HepG2 (cell line): ENCODE results near the gene AUP1. TPM values are rescaled to one million over a fixed set of nuclear protein-coding genes. Genes with fewer than 3 reads are reported as not detected.

Source experiments
- KLF12 ChIP-seq: sonication (generic); formaldehyde crosslinking; IDR thresholded peaks from 2 replicates; pipeline ENCODE4 v1.4.0; 2020; ENCODE audit warnings: missing genetic modification reagents, borderline replicate concordance
- MIXL1 ChIP-seq: IDR thresholded peaks from 2 replicates; pipeline ENCODE4 v1.6.1; 2016
- MYNN ChIP-seq: sonication (generic); formaldehyde crosslinking; IDR thresholded peaks from 2 replicates; pipeline ENCODE4 v1.4.0; 2020; ENCODE audit warnings: mild to moderate bottlenecking, low read depth, missing genetic modification reagents
- NFYB ChIP-seq: sonication (generic); formaldehyde crosslinking; IDR thresholded peaks from 2 replicates; pipeline ENCODE4 v1.4.0; 2020; ENCODE audit warnings: missing genetic modification reagents
- PCBP1 ChIP-seq: fragments of 200-400 bp; formaldehyde crosslinking; IDR thresholded peaks from 2 replicates; pipeline ENCODE4 v1.6.1; 2017; ENCODE audit warnings: mild to moderate bottlenecking, low read depth, low read length, borderline replicate concordance
- PHF8 ChIP-seq: sonication (generic); formaldehyde crosslinking; IDR thresholded peaks from 2 replicates; pipeline ENCODE4 v1.5.0; 2020; ENCODE audit warnings: missing genetic modification reagents
- SMARCC2 ChIP-seq: fragments of 450-650 bp; IDR thresholded peaks from 2 replicates; pipeline ENCODE4 v1.6.1; 2017; ENCODE audit warnings: antibody characterized with exemption, mild to moderate bottlenecking
- ZBTB8A ChIP-seq: sonication (generic); formaldehyde crosslinking; IDR thresholded peaks from 2 replicates; pipeline ENCODE4 v1.4.0; 2020; ENCODE audit warnings: mild to moderate bottlenecking, low read depth, missing genetic modification reagents, borderline replicate concordance
- ZNF235 ChIP-seq: sonication (generic); formaldehyde crosslinking; IDR thresholded peaks from 2 replicates; pipeline ENCODE4 v1.8.1; 2023; ENCODE audit warnings: mild to moderate bottlenecking, missing genetic modification reagents, borderline replicate concordance
- ZNF292 ChIP-seq: sonication (generic); formaldehyde crosslinking; IDR thresholded peaks from 2 replicates; pipeline ENCODE4 v1.8.1; 2022; ENCODE audit warnings: mild to moderate bottlenecking, low read depth, missing genetic modification reagents, borderline replicate concordance
- polyA plus RNA-seq, 8 experiments: library from polyadenylated mRNA; depleted of rRNA in 3 of 8; stranded (reverse) in 7 of 8; unstranded in 1 of 8; fragments of >200 nt; fragmentation: Illumina TruSeq in 4 of 8; extraction: Trizol in 4 of 8; gene quantifications; 2 replicates each; pipeline versions ENCODE4 v1.2.1 to v1.2.3, GENCODE V29; 2011 to 2016; ENCODE audit warnings: low read depth in 4 of 8, missing spikeins in 1 of 8, mixed read lengths in 1 of 8; ENCODE audit not compliant: insufficient read depth in 1 of 8
- total RNA-seq, 5 experiments: library from RNA; depleted of rRNA; stranded (reverse); fragments of >200 nt; fragmentation: Illumina TruSeq; extraction: Trizol; gene quantifications; 2 replicates each; pipeline ENCODE4 v1.2.3, GENCODE V29; 2016; ENCODE audit warnings: low read depth in 1 of 5
- TF ChIP-seq, protein P1 (sequence below): sonication (generic); formaldehyde crosslinking; IDR thresholded peaks from 2 replicates; pipeline ENCODE4 v1.5.1; 2020; ENCODE audit warnings: mild to moderate bottlenecking, missing genetic modification reagents, borderline replicate concordance
- TF ChIP-seq, protein P2 (sequence below): sonication (generic); formaldehyde crosslinking; IDR thresholded peaks from 2 replicates; pipeline ENCODE4 v1.8.0; 2022; ENCODE audit warnings: low read depth, missing genetic modification reagents
- TF ChIP-seq, protein P3 (sequence below): sonication (generic); formaldehyde crosslinking; conservative IDR thresholded peaks from 2 replicates; pipeline ENCODE4 v1.8.0; 2022; ENCODE audit warnings: low read depth, missing genetic modification reagents
- TF ChIP-seq, protein P4 (sequence below): sonication (generic); formaldehyde crosslinking; IDR thresholded peaks from 2 replicates; pipeline ENCODE4 v1.8.1; 2023; ENCODE audit warnings: mild to moderate bottlenecking, moderate library complexity, missing genetic modification reagents
- TF ChIP-seq, protein P5 (sequence below): sonication (generic); formaldehyde crosslinking; IDR thresholded peaks from 2 replicates; pipeline ENCODE4 v1.5.1; 2020; ENCODE audit warnings: missing genetic modification reagents, mild to moderate bottlenecking, borderline replicate concordance

AUP1 gene
- total and polyA plus RNA-seq, 2 of the 13 experiments (the other 11 are each of a cell fraction or from before 2014, with no cell fraction given), result 174 to 267 TPM

DNA sequence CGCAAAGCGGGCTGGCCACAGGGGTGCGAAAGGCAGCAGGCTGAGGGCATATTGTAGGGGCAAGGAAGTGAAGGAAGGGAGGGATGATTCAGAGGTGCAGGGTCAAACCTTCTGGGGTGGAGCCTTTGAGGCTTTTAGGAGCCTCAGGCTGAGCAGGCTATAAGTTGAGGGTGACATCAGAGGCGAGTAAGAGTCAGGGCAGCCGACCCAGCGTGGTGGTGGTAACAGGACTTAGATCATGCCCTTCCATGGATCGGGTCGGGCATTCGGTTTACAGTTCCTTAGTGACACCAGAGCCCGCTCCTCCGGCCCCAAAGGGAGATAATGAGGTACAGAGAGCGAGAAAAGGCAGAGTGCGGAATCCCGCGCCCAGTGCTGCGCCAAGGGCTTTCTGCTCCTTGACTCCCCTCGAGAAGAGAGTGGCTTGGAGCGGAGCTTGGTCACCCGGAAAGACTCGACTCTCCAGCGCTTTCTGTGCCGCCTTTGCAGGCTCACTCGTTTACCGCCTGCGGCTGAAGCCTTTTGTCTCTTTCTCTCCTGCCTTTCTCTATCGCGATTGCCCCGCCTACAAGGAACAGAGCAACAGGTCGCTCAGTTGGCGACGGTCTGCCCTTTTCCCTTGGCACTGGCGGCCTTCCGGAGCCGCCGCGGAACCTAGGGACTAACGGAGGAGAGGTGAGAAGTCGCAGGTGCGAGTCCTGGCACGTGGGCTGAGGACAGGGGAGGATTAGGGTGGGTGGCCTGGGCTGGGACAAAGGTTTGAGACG, 30.8 kb downstream of the AUP1 start (continued):
- TF ChIP-seq ZNF292 (CRISPR knock-in tag) (no peak), MIXL1 (no peak), KLF12 (no peak), ZNF235 (CRISPR knock-in tag) (no peak), SMARCC2 (no peak), MYNN (CRISPR knock-in tag) (no peak), PHF8 (CRISPR knock-in tag) (peak; percentile 48), PCBP1 (no peak), ZBTB8A (CRISPR knock-in tag) (no peak), NFYB (no peak)
- TF ChIP-seq, protein P1, sequence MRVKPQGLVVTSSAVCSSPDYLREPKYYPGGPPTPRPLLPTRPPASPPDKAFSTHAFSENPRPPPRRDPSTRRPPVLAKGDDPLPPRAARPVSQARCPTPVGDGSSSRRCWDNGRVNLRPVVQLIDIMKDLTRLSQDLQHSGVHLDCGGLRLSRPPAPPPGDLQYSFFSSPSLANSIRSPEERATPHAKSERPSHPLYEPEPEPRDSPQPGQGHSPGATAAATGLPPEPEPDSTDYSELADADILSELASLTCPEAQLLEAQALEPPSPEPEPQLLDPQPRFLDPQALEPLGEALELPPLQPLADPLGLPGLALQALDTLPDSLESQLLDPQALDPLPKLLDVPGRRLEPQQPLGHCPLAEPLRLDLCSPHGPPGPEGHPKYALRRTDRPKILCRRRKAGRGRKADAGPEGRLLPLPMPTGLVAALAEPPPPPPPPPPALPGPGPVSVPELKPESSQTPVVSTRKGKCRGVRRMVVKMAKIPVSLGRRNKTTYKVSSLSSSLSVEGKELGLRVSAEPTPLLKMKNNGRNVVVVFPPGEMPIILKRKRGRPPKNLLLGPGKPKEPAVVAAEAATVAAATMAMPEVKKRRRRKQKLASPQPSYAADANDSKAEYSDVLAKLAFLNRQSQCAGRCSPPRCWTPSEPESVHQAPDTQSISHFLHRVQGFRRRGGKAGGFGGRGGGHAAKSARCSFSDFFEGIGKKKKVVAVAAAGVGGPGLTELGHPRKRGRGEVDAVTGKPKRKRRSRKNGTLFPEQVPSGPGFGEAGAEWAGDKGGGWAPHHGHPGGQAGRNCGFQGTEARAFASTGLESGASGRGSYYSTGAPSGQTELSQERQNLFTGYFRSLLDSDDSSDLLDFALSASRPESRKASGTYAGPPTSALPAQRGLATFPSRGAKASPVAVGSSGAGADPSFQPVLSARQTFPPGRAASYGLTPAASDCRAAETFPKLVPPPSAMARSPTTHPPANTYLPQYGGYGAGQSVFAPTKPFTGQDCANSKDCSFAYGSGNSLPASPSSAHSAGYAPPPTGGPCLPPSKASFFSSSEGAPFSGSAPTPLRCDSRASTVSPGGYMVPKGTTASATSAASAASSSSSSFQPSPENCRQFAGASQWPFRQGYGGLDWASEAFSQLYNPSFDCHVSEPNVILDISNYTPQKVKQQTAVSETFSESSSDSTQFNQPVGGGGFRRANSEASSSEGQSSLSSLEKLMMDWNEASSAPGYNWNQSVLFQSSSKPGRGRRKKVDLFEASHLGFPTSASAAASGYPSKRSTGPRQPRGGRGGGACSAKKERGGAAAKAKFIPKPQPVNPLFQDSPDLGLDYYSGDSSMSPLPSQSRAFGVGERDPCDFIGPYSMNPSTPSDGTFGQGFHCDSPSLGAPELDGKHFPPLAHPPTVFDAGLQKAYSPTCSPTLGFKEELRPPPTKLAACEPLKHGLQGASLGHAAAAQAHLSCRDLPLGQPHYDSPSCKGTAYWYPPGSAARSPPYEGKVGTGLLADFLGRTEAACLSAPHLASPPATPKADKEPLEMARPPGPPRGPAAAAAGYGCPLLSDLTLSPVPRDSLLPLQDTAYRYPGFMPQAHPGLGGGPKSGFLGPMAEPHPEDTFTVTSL (CRISPR knock-in tag), result 0 out of 2 replicates have a peak, but pooled peaks have one; percentile 36
- TF ChIP-seq, protein P2, sequence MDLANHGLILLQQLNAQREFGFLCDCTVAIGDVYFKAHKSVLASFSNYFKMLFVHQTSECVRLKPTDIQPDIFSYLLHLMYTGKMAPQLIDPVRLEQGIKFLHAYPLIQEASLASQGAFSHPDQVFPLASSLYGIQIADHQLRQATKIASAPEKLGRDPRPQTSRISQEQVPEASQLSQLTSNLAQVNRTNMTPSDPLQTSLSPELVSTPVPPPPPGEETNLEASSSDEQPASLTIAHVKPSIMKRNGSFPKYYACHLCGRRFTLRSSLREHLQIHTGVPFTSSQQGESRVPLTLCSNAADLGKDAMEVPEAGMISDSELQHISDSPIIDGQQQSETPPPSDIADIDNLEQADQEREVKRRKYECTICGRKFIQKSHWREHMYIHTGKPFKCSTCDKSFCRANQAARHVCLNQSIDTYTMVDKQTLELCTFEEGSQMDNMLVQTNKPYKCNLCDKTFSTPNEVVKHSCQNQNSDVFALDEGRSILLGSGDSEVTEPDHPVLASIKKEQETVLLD (CRISPR knock-in tag), result no peak
- TF ChIP-seq, protein P3, sequence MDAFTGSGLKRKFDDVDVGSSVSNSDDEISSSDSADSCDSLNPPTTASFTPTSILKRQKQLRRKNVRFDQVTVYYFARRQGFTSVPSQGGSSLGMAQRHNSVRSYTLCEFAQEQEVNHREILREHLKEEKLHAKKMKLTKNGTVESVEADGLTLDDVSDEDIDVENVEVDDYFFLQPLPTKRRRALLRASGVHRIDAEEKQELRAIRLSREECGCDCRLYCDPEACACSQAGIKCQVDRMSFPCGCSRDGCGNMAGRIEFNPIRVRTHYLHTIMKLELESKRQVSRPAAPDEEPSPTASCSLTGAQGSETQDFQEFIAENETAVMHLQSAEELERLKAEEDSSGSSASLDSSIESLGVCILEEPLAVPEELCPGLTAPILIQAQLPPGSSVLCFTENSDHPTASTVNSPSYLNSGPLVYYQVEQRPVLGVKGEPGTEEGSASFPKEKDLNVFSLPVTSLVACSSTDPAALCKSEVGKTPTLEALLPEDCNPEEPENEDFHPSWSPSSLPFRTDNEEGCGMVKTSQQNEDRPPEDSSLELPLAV (CRISPR knock-in tag), result no peak
- TF ChIP-seq, protein P4, sequence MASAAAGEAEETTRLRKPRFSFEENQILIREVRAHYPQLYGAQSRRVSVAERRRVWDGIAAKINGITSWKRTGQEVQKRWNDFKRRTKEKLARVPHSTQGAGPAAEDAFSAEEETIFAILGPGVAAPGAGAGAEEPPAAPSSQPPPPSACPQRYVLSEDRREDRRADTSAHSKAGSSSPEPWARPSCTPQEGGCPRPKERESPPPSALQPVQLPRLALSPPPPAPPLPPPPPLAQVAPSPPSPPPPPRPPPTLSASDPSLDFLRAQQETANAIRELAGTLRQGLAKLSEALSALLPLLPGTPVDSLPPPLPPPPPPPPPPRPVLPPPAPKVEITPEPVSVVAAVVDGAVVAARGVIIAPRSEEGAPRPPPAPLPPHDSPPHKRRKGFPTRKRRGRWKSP (CRISPR knock-in tag), result no peak
- TF ChIP-seq, protein P5, sequence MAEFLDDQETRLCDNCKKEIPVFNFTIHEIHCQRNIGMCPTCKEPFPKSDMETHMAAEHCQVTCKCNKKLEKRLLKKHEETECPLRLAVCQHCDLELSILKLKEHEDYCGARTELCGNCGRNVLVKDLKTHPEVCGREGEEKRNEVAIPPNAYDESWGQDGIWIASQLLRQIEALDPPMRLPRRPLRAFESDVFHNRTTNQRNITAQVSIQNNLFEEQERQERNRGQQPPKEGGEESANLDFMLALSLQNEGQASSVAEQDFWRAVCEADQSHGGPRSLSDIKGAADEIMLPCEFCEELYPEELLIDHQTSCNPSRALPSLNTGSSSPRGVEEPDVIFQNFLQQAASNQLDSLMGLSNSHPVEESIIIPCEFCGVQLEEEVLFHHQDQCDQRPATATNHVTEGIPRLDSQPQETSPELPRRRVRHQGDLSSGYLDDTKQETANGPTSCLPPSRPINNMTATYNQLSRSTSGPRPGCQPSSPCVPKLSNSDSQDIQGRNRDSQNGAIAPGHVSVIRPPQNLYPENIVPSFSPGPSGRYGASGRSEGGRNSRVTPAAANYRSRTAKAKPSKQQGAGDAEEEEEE (CRISPR knock-in tag), result no peak
